H9 (cell line): ENCODE results near the gene IVNS1ABP. TPM values are rescaled to one million over a fixed set of nuclear protein-coding genes. Genes with fewer than 3 reads are reported as not detected.

Experiments
- DNase-seq: peaks from one replicate; pipeline ENCODE4 v3.0.0-alpha.2; 2017
- H2AFZ ChIP-seq: one replicate; pipeline ENCODE4 v1.6.1; 2013; ENCODE audit warnings: mild to moderate bottlenecking, low read length, control low read depth, moderate library complexity
- H2AK5ac ChIP-seq: 2 replicates; pipeline ENCODE4 v1.6.1; 2013; ENCODE audit warnings: low read length, control low read depth, mixed read lengths; ENCODE audit not compliant: insufficient read length
- H2BK120ac ChIP-seq: one replicate; pipeline ENCODE4 v1.6.1; 2013; ENCODE audit warnings: low read depth, mild to moderate bottlenecking, low read length, control low read depth, inconsistent platforms; ENCODE audit not compliant: poor library complexity, severe bottlenecking
- H2BK12ac ChIP-seq: 2 replicates; pipeline ENCODE4 v1.6.1; 2013; ENCODE audit warnings: low read length, control low read depth, mixed read lengths, low read depth; ENCODE audit not compliant: insufficient read length
- H2BK15ac ChIP-seq: 2 replicates; pipeline ENCODE4 v1.6.1; 2013; ENCODE audit warnings: low read depth, low read length, control low read depth
- H2BK20ac ChIP-seq: one replicate; pipeline ENCODE4 v1.6.1; 2013; ENCODE audit warnings: low read depth, mild to moderate bottlenecking, low read length, control low read depth, inconsistent platforms; ENCODE audit not compliant: poor library complexity, severe bottlenecking
- H2BK5ac ChIP-seq: 2 replicates; pipeline ENCODE4 v1.6.1; 2013; ENCODE audit warnings: low read length, control low read depth, mixed read lengths; ENCODE audit not compliant: insufficient read length
- H3K14ac ChIP-seq: 2 replicates; pipeline ENCODE4 v1.6.1; 2013; ENCODE audit warnings: low read length, control low read depth; ENCODE audit not compliant: insufficient read depth
- H3K18ac ChIP-seq: 2 replicates; pipeline ENCODE4 v1.6.1; 2013; ENCODE audit warnings: low read depth, mild to moderate bottlenecking, mixed read lengths, low read length, control low read depth; ENCODE audit not compliant: insufficient read length
- H3K23ac ChIP-seq: 2 replicates; pipeline ENCODE4 v1.6.1; 2013; ENCODE audit warnings: low read length, control low read depth, mixed read lengths, low read depth; ENCODE audit not compliant: insufficient read length
- H3K23me2 ChIP-seq: 2 replicates; pipeline ENCODE4 v1.6.1; 2013; ENCODE audit warnings: low read depth, mild to moderate bottlenecking, mixed read lengths, low read length, control low read depth; ENCODE audit not compliant: insufficient read length, poor library complexity, severe bottlenecking
- H3K27ac ChIP-seq: 2 replicates; pipeline ENCODE4 v1.5.1; 2013; ENCODE audit warnings: low read length, control low read depth, mixed read lengths, low read depth; ENCODE audit not compliant: insufficient read length
- H3K27me3 ChIP-seq: 2 replicates; pipeline ENCODE4 v1.6.1; 2013; ENCODE audit warnings: low read length, control low read depth, inconsistent platforms; ENCODE audit not compliant: insufficient read depth
- H3K4ac ChIP-seq: 2 replicates; pipeline ENCODE4 v1.6.1; 2013; ENCODE audit warnings: low read depth, mild to moderate bottlenecking, control low read depth, inconsistent platforms, low read length, moderate library complexity
- H3K4me1 ChIP-seq: 2 replicates; pipeline ENCODE4 v1.6.1; 2013; ENCODE audit warnings: low read length, control low read depth, inconsistent platforms; ENCODE audit not compliant: insufficient read depth
- H3K4me2 ChIP-seq: 2 replicates; pipeline ENCODE4 v1.6.1; 2013; ENCODE audit warnings: low read length, control low read depth, mixed read lengths; ENCODE audit not compliant: insufficient read length, insufficient read depth
- H3K56ac ChIP-seq: 2 replicates; pipeline ENCODE4 v1.6.1; 2013; ENCODE audit warnings: low read depth, mild to moderate bottlenecking, mixed read lengths, low read length, control low read depth; ENCODE audit not compliant: insufficient read length
- H3K79me1 ChIP-seq: 2 replicates; pipeline ENCODE4 v1.6.1; 2013; ENCODE audit warnings: low read depth, mild to moderate bottlenecking, moderate library complexity, low read length, control low read depth, inconsistent platforms; ENCODE audit not compliant: insufficient read depth, poor library complexity, severe bottlenecking
- H3K79me2 ChIP-seq: 2 replicates; pipeline ENCODE4 v1.6.1; 2013; ENCODE audit warnings: low read length, control low read depth, inconsistent platforms; ENCODE audit not compliant: insufficient read depth
- H3K9ac ChIP-seq: 2 replicates; pipeline ENCODE4 v1.6.1; 2013; ENCODE audit warnings: low read length, control low read depth, mixed read lengths; ENCODE audit not compliant: insufficient read length; ENCODE audit errors: extremely low read depth
- H3K9me3 ChIP-seq: one replicate; pipeline ENCODE4 v1.6.1; 2013; ENCODE audit warnings: low read depth, low read length, inconsistent platforms; ENCODE audit not compliant: control insufficient read depth
- H3T11ph ChIP-seq: one replicate; pipeline ENCODE4 v1.6.1; 2013; ENCODE audit warnings: mild to moderate bottlenecking, low read length, control low read depth, inconsistent platforms
- H4K20me1 ChIP-seq: one replicate; pipeline ENCODE4 v1.6.1; 2013; ENCODE audit not compliant: control insufficient read depth, insufficient read length, insufficient read depth
- H4K5ac ChIP-seq: 2 replicates; pipeline ENCODE4 v1.6.1; 2013; ENCODE audit warnings: low read depth, mild to moderate bottlenecking, mixed read lengths, low read length, control low read depth; ENCODE audit not compliant: insufficient read length
- H4K8ac ChIP-seq: replicated peaks from 2 replicates; pipeline ENCODE4 v1.6.1; 2013; ENCODE audit warnings: low read length, control low read depth, mixed read lengths, low read depth; ENCODE audit not compliant: insufficient read length
- H4K91ac ChIP-seq: 2 replicates; pipeline ENCODE4 v1.6.1; 2013; ENCODE audit warnings: low read depth, mild to moderate bottlenecking, moderate library complexity, mixed read lengths, low read length, control low read depth; ENCODE audit not compliant: insufficient read length
- H3K27ac Mint-ChIP-seq, 3 experiments: 2 replicates in 2 of 3; 3 replicates in 1 of 3; pipeline ENCODE4 v1.8.0; 2020 to 2021; ENCODE audit warnings: mixed read lengths in 3 of 3, mild to moderate bottlenecking in 1 of 3, moderate library complexity in 1 of 3
- H3K27me3 Mint-ChIP-seq: 2 replicates; pipeline ENCODE4 v1.8.0; 2021; ENCODE audit warnings: low read depth, mild to moderate bottlenecking, moderate library complexity, mixed read lengths
- H3K36me3 Mint-ChIP-seq, 3 experiments: 2 replicates in 2 of 3; 3 replicates in 1 of 3; pipeline ENCODE4 v1.8.0; 2020 to 2021; ENCODE audit warnings: low read depth in 3 of 3, mixed read lengths in 3 of 3; ENCODE audit not compliant: insufficient read depth in 1 of 3
- H3K4me1 Mint-ChIP-seq, 2 experiments: 2 replicates each; pipeline ENCODE4 v1.8.0; 2020; ENCODE audit warnings: mixed read lengths in 2 of 2
- H3K4me3 Mint-ChIP-seq, 2 experiments: 2 replicates in 1 of 2; 3 replicates in 1 of 2; pipeline ENCODE4 v1.8.0; 2020 to 2021; ENCODE audit warnings: mild to moderate bottlenecking in 2 of 2, mixed read lengths in 2 of 2, moderate library complexity in 1 of 2
- H3K9me3 Mint-ChIP-seq, 2 experiments: 2 replicates in 1 of 2; 3 replicates in 1 of 2; pipeline ENCODE4 v1.8.0; 2020; ENCODE audit warnings: mild to moderate bottlenecking in 2 of 2, mixed read lengths in 2 of 2, moderate library complexity in 1 of 2
- CTCF ChIP-seq: fragments of 200-600 bp; sonication (generic); conservative IDR thresholded peaks from 3 replicates; pipeline ENCODE4 v1.8.0; 2021; ENCODE audit warnings: antibody characterized with exemption, mild to moderate bottlenecking
- WGBS: extraction: QIAGEN DNeasy Blood & Tissue Kit; methylation state at CpG from one replicate; pipeline ENCODE4 v1.1.7; 2013; ENCODE audit warnings: missing lambda C conversion rate, low lambda C conversion rate, mixed read lengths; ENCODE audit not compliant: insufficient read length; ENCODE audit errors: extremely low coverage; 5-methylcytosine and 5-hydroxymethylcytosine counted together
- total RNA-seq: library from RNA; stranded (reverse); gene quantifications from 2 replicates; pipeline ENCODE4 v1.2.1, GENCODE V29; 2021

The IVNS1ABP gene
- total RNA-seq, 1 experiment from 2014 or later = 110 TPM

DNA sequence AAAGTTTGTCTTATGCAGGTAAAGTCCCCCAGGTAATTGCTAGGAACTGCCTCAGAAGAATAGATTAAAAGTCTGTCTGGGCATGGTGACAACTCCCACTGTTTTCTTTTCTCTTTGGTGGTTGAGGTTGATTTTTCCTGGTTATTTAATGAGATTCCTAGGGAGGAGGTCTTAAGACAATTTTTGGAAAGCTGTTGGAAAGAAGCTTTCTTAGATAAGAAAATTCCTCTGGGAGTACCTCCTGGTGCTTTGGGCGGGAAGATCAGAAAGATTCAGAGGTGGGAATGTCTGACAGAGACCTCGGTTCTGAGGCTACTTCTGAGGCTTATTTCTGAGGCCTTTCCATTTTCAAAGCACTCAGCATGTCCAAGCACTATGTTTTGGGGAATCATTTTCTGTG is 25.0 kb upstream of the IVNS1ABP start:
- H3K56ac ChIP-seq = no peak overlapping the region
- no peak overlapping the region for H3K9ac ChIP-seq
- no peak overlapping the region for H2BK5ac ChIP-seq
- H3K4me1 Mint-ChIP-seq = peaks cover 24 to 25% of the 10 kb centered on the region in 2 experiments
- no peaks in the 10 kb centered on the region for H3K79me2 ChIP-seq
- no peak overlapping the region for H3K27ac ChIP-seq
- no peak overlapping the region for H2BK120ac ChIP-seq
- no peak overlapping the region for H4K8ac ChIP-seq
- no peaks in the 10 kb centered on the region for H3K36me3 Mint-ChIP-seq
- H3T11ph ChIP-seq = no peak overlapping the region
- no peak overlapping the region for H3K18ac ChIP-seq
- no peaks in the 10 kb centered on the region for H3K23me2 ChIP-seq
- no peak for TF ChIP-seq CTCF
- no peaks in the 10 kb centered on the region for H3K79me1 ChIP-seq
- H4K91ac ChIP-seq = no peak overlapping the region
- no peak overlapping the region for H2AK5ac ChIP-seq
- DNase-seq = no peak
- no peaks in the 10 kb centered on the region for H4K20me1 ChIP-seq
- H3K23ac ChIP-seq = no peak overlapping the region
- no peak overlapping the region for H2BK15ac ChIP-seq
- no peak overlapping the region for H2BK20ac ChIP-seq
- H3K4me1 ChIP-seq = no peaks in the 10 kb centered on the region
- no peaks in the 10 kb centered on the region for H3K27me3 Mint-ChIP-seq
- no peak overlapping the region for H4K5ac ChIP-seq
- no peak overlapping the region for H3K27ac Mint-ChIP-seq
- H2BK12ac ChIP-seq = no peak overlapping the region
- H3K9me3 ChIP-seq = no peaks in the 10 kb centered on the region
- no CpG with 5 or more reads among the region's 2 CpGs for WGBS
- no peak overlapping the region for H3K4me2 ChIP-seq
- no peaks in the 10 kb centered on the region for H3K27me3 ChIP-seq
- H3K4me3 Mint-ChIP-seq = no peak overlapping the region
- H2AFZ ChIP-seq = no peak overlapping the region
- H3K14ac ChIP-seq = no peak overlapping the region
- no peak overlapping the region for H3K4ac ChIP-seq
- H3K9me3 Mint-ChIP-seq = no peaks in the 10 kb centered on the region
